Left hindlimb (tissue), 1 donor: ENCODE measurements around the gene CDK11A.
"Not testable (repeated sequence)": the region's sequence is repeated elsewhere in the genome, so short reads cannot be mapped to it uniquely, and the experiment has no call there.

Experiments used
- DNase-seq: peaks from one replicate; pipeline ENCODE4 v3.0.0-alpha.2; 2018

The CDK11A gene

DNA sequence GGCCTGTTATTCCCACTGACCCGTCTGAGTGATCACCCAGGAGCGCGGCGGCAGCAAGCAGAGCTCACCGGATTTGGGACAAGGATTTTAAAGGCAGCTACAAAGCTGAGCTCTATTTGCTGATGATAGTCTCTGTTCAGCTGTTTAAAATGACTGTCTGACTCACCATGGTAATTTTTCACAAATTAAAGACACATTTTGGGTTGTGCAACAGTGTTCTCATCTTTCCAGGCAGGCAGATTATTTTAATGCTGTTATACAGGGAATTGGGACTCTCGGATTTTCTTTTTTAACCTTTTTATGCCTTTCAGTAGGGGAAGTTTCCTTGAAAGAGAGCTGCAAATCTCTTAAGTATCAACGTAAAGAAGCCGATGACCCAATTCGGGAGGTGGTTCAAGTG, 61.8 kb downstream of the CDK11A start:
- not testable (repeated sequence) for DNase-seq

DNA sequence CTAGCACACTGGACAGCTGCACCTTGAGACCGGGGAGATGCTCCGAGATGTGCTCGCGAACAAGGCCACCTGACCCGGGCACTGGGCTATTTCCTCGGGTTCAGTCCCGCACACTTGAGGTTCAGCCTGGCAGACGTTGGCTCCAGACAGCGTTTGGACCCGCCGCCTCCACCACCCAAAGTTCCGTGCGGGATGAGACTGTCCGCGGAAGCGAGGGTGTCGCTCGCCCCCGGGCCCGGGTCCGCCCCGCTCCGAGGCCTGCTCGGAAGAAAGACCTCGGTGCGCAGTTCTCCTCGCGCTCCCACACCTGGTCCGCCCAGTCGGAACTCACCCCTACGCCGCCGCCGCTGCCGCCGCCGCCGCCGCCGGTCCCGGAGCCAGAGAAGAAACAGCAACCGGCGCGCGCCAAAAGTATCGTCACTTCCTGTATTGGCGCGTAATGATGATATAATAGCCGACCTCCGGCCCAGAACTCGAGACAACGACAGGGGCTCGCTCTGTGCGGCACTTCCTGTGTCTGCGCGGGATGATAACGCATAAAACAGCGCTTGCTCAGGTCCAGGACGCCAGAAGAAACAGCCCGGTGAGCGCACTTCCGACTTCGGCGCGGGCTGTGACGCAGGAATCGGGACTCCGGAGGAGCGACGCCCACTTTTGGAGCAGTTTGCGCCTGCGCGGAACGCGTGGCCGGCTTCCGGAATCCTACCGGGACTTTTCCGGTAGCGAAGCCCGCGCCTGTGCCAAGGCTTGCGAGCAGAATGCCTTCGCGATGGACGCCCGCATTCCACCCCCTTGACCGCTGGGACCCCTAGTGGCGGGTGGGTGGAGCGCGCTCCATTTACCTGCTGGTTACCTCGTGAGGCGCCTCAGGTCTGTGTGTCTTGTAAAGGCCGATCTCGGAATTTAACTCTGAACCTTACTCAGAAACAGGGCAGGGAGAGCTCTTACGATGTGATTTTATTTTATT, 65.3 kb downstream of the CDK11A start, which contains the start of gene CDK11B:
Gene CDK11B (minus strand): TSS at position 422 of the 967 bp plus-strand sequence. CDS start 1,519 bp downstream, outside the sequence.
- peak; percentile 99 for DNase-seq
